Measurements from ENCODE around the gene ZBED5. TPM values are rescaled to one million over a fixed set of nuclear protein-coding genes. Genes with fewer than 3 reads are reported as not detected.
"Not testable (repeated sequence)": the region's sequence is repeated elsewhere in the genome, so short reads cannot be mapped to it uniquely, and the experiment has no call there.

The ZBED5 gene
- total RNA-seq, 1 experiment from 2014 or later: 73.8 TPM

- H3K27ac ChIP-seq: no peak overlapping the region
- H3K27me3 ChIP-seq: no peaks in the 10 kb centered on the region
- H3K36me3 ChIP-seq: no peaks in the 10 kb centered on the region
- no peak for DNase-seq
- H3K9me3 ChIP-seq (replicated peaks): no peaks in the 10 kb centered on the region
- no peak overlapping the region for H3K4me3 ChIP-seq
- no peaks in the 10 kb centered on the region for H3K4me1 ChIP-seq
Observed at GRCh38 chr11:10861799-10862198, 3.9 kb upstream of the ZBED5 start.

- H3K27me3 ChIP-seq: no peaks in the 10 kb centered on the region
- no peaks in the 10 kb centered on the region for H3K4me1 ChIP-seq
- no peak for DNase-seq
- H3K27ac ChIP-seq: no peak overlapping the region
- H3K36me3 ChIP-seq: no peaks in the 10 kb centered on the region
- H3K4me3 ChIP-seq: no peak overlapping the region
- H3K9me3 ChIP-seq (replicated peaks): no peaks in the 10 kb centered on the region
Observed at GRCh38 chr11:10861047-10861446, 3.2 kb upstream of the ZBED5 start.

GRCh38 chr11:10858439-10859325 lies 829 bp upstream of the ZBED5 start:
- H3K27me3 ChIP-seq: no peaks in the 10 kb centered on the region
- peaks cover 23% of the 10 kb centered on the region for H3K36me3 ChIP-seq
- H3K9me3 ChIP-seq (replicated peaks): no peaks in the 10 kb centered on the region
- 0 out of 2 replicates have a peak, but pooled peaks cover 4% of the 10 kb centered on the region for H3K4me1 ChIP-seq
- DNase-seq: peak in 1 of 2 experiments; percentile 78
- H3K27ac ChIP-seq: peak overlapping the region; percentile 79
- peak overlapping the region; percentile 68 for H3K4me3 ChIP-seq

GRCh38 chr11:10857459-10857708 lies 469 bp downstream of the ZBED5 start:
- Histone ChIP-seq H3K27me3 (no peaks in the 10 kb centered on the region), H3K9me3 (replicated peaks) (no peaks in the 10 kb centered on the region), H3K4me1 (0 out of 2 replicates have a peak, but pooled peaks cover 4% of the 10 kb centered on the region), H3K27ac (peak overlapping the region; percentile 79), H3K4me3 (peak overlapping the region; percentile 68), H3K36me3 (peaks cover 36% of the 10 kb centered on the region)
- no peak for DNase-seq

GRCh38 chr11:10856689-10857458 lies 979 bp downstream of the ZBED5 start:
- 0 out of 2 replicates have a peak, but pooled peaks cover 4% of the 10 kb centered on the region for H3K4me1 ChIP-seq
- peak overlapping the region; percentile 68 for H3K4me3 ChIP-seq
- no peaks in the 10 kb centered on the region for H3K9me3 ChIP-seq (replicated peaks)
- peaks cover 41% of the 10 kb centered on the region for H3K36me3 ChIP-seq
- peak overlapping the region; percentile 79 for H3K27ac ChIP-seq
- H3K27me3 ChIP-seq: no peaks in the 10 kb centered on the region
- peak; percentile 60 to 68 for DNase-seq

- no peak for DNase-seq
- H3K36me3 ChIP-seq: peaks cover 49% of the 10 kb centered on the region
- no peaks in the 10 kb centered on the region for H3K9me3 ChIP-seq (replicated peaks)
- H3K4me1 ChIP-seq: 0 out of 2 replicates have a peak, but pooled peaks cover 4% of the 10 kb centered on the region
- H3K27me3 ChIP-seq: no peaks in the 10 kb centered on the region
- H3K4me3 ChIP-seq: no peak overlapping the region
- H3K27ac ChIP-seq: no peak overlapping the region
Observed at GRCh38 chr11:10855295-10855694, 2.6 kb downstream of the ZBED5 start.

- Histone ChIP-seq H3K27me3 (no peaks in the 10 kb centered on the region), H3K4me1 (no peaks in the 10 kb centered on the region), H3K4me3 (no peak overlapping the region), H3K36me3 (peaks cover 20% of the 10 kb centered on the region), H3K27ac (no peak overlapping the region), H3K9me3 (replicated peaks) (no peaks in the 10 kb centered on the region)
- no peak for DNase-seq
Observed at GRCh38 chr11:10847960-10848860, 9.6 kb downstream of the ZBED5 start.

GRCh38 chr11:10846660-10847059 lies 11.2 kb downstream of the ZBED5 start:
- H3K4me3 ChIP-seq: no peak overlapping the region
- H3K36me3 ChIP-seq: peaks cover 5% of the 10 kb centered on the region; the same call in 1 of the 2 replicates
- H3K27me3 ChIP-seq: no peaks in the 10 kb centered on the region
- no peak for DNase-seq
- H3K27ac ChIP-seq: no peak overlapping the region
- H3K4me1 ChIP-seq: no peaks in the 10 kb centered on the region
- H3K9me3 ChIP-seq (replicated peaks): no peaks in the 10 kb centered on the region

GRCh38 chr11:10845589-10845988 lies 12.3 kb downstream of the ZBED5 start:
- Histone ChIP-seq H3K9me3 (replicated peaks) (no peaks in the 10 kb centered on the region), H3K27me3 (no peaks in the 10 kb centered on the region), H3K4me1 (no peaks in the 10 kb centered on the region), H3K27ac (no peak overlapping the region), H3K36me3 (no peaks in the 10 kb centered on the region), H3K4me3 (no peak overlapping the region)
- DNase-seq: no peak

GRCh38 chr11:10844796-10845195 lies 13.1 kb downstream of the ZBED5 start:
- H3K27ac ChIP-seq: no peak overlapping the region
- no peak for DNase-seq
- H3K4me3 ChIP-seq: no peak overlapping the region
- H3K9me3 ChIP-seq (replicated peaks): no peaks in the 10 kb centered on the region
- H3K36me3 ChIP-seq: no peaks in the 10 kb centered on the region
- H3K27me3 ChIP-seq: no peaks in the 10 kb centered on the region
- no peaks in the 10 kb centered on the region for H3K4me1 ChIP-seq

- no peak overlapping the region for H3K4me3 ChIP-seq
- no peaks in the 10 kb centered on the region for H3K36me3 ChIP-seq
- no peak overlapping the region for H3K27ac ChIP-seq
- H3K4me1 ChIP-seq: no peaks in the 10 kb centered on the region
- no peak for DNase-seq
- no peaks in the 10 kb centered on the region for H3K27me3 ChIP-seq
- H3K9me3 ChIP-seq (replicated peaks): no peaks in the 10 kb centered on the region
Observed at GRCh38 chr11:10844356-10844755, 13.5 kb downstream of the ZBED5 start.

- no peaks in the 10 kb centered on the region for H3K27me3 ChIP-seq
- 0 out of 2 replicates have a peak, but pooled peaks cover 2% of the 10 kb centered on the region for H3K9me3 ChIP-seq (replicated peaks)
- peaks cover 8% of the 10 kb centered on the region for H3K4me1 ChIP-seq
- no peak for DNase-seq
- no peaks in the 10 kb centered on the region for H3K36me3 ChIP-seq
- H3K4me3 ChIP-seq: no peak overlapping the region
- H3K27ac ChIP-seq: no peak overlapping the region
Observed at GRCh38 chr11:10838881-10839280, 19.0 kb downstream of the ZBED5 start.

GRCh38 chr11:10838083-10838482 lies 19.8 kb downstream of the ZBED5 start:
- H3K27me3 ChIP-seq: no peaks in the 10 kb centered on the region
- no peak overlapping the region for H3K4me3 ChIP-seq
- no peaks in the 10 kb centered on the region for H3K36me3 ChIP-seq
- peak in 1 of 2 experiments; percentile 24 for DNase-seq
- H3K4me1 ChIP-seq: peaks cover 8% of the 10 kb centered on the region
- no peak overlapping the region for H3K27ac ChIP-seq
- H3K9me3 ChIP-seq (replicated peaks): 0 out of 2 replicates have a peak, but pooled peaks cover 2% of the 10 kb centered on the region

- not testable (repeated sequence) for H3K9me3 ChIP-seq (replicated peaks); H3K4me1 ChIP-seq; H3K4me3 ChIP-seq; H3K27me3 ChIP-seq; H3K27ac ChIP-seq; DNase-seq; H3K36me3 ChIP-seq
Observed at GRCh38 chr11:10836884-10837283, 21.0 kb downstream of the ZBED5 start.
